Measurements from ENCODE around the gene F7. TPM values are rescaled to one million over a fixed set of nuclear protein-coding genes. Genes with fewer than 3 reads are reported as not detected.

Gene F7
- total RNA-seq, 1 donor from 2014 or later, result 0.85 TPM

GRCh38 chr13:113093580-113094409, 11.8 kb upstream of the F7 start:
- intact Hi-C loops (cut with DNase I), result no loop called here
- H3K36me3 ChIP-seq, result peaks cover 5 to 6% of the 10 kb centered on the region in 2 donors
- no peak overlapping the region for H3K27ac ChIP-seq
- no peaks in the 10 kb centered on the region for H3K4me1 ChIP-seq
- TF ChIP-seq, protein P1, sequence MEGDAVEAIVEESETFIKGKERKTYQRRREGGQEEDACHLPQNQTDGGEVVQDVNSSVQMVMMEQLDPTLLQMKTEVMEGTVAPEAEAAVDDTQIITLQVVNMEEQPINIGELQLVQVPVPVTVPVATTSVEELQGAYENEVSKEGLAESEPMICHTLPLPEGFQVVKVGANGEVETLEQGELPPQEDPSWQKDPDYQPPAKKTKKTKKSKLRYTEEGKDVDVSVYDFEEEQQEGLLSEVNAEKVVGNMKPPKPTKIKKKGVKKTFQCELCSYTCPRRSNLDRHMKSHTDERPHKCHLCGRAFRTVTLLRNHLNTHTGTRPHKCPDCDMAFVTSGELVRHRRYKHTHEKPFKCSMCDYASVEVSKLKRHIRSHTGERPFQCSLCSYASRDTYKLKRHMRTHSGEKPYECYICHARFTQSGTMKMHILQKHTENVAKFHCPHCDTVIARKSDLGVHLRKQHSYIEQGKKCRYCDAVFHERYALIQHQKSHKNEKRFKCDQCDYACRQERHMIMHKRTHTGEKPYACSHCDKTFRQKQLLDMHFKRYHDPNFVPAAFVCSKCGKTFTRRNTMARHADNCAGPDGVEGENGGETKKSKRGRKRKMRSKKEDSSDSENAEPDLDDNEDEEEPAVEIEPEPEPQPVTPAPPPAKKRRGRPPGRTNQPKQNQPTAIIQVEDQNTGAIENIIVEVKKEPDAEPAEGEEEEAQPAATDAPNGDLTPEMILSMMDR (IDR thresholded peaks at IDR 0.05), result no peak
- DNase-seq (ENCODE audit: low spot score in 2 of 2), result no peak
- no peak overlapping the region for H3K4me3 ChIP-seq
- H3K27me3 ChIP-seq, result no peaks in the 10 kb centered on the region
- no peaks in the 10 kb centered on the region for H3K9me3 ChIP-seq

DNA sequence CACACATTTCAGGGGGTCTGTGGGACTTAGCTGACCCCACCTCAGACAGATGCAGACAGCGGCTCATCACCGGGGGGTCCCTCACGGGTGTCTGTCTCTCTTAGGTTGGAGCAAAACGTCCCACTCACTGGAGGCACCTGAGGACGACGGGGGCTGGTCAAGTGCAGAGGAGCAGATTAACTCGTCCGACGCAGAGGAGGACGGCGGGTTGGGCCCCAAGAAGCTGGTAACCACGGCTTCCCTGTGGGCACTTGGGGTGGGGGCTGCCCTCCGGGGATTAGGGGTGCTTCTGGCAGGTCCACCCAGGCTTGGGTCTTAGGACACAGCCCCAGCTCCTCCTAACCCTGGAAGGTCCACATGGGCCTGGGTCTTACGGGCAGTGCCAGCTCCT, 11.2 kb upstream of the F7 start:
- no peaks in the 10 kb centered on the region for H3K4me1 ChIP-seq
- H3K4me3 ChIP-seq, result no peak overlapping the region
- no peaks in the 10 kb centered on the region for H3K27me3 ChIP-seq
- intact Hi-C loops (cut with DNase I), result no loop called here
- no peaks in the 10 kb centered on the region for H3K9me3 ChIP-seq
- DNase-seq (ENCODE audit: low spot score in 2 of 2), result no peak
- TF ChIP-seq, protein P1 (IDR thresholded peaks at IDR 0.05), result no peak
- H3K36me3 ChIP-seq, result peaks cover 5 to 6% of the 10 kb centered on the region in 2 donors
- H3K27ac ChIP-seq, result no peak overlapping the region

- no peaks in the 10 kb centered on the region for H3K4me1 ChIP-seq
- intact Hi-C loops (cut with DNase I), result no loop called here
- TF ChIP-seq, protein P1 (IDR thresholded peaks at IDR 0.05), result no peak
- no peaks in the 10 kb centered on the region for H3K36me3 ChIP-seq
- H3K9me3 ChIP-seq, result no peaks in the 10 kb centered on the region
- DNase-seq (ENCODE audit: low spot score in 2 of 2), result no peak
- H3K4me3 ChIP-seq, result no peak overlapping the region
- H3K27ac ChIP-seq, result no peak overlapping the region
- no peaks in the 10 kb centered on the region for H3K27me3 ChIP-seq
Observed at GRCh38 chr13:113095146-113096051, 10.2 kb upstream of the F7 start.

DNA sequence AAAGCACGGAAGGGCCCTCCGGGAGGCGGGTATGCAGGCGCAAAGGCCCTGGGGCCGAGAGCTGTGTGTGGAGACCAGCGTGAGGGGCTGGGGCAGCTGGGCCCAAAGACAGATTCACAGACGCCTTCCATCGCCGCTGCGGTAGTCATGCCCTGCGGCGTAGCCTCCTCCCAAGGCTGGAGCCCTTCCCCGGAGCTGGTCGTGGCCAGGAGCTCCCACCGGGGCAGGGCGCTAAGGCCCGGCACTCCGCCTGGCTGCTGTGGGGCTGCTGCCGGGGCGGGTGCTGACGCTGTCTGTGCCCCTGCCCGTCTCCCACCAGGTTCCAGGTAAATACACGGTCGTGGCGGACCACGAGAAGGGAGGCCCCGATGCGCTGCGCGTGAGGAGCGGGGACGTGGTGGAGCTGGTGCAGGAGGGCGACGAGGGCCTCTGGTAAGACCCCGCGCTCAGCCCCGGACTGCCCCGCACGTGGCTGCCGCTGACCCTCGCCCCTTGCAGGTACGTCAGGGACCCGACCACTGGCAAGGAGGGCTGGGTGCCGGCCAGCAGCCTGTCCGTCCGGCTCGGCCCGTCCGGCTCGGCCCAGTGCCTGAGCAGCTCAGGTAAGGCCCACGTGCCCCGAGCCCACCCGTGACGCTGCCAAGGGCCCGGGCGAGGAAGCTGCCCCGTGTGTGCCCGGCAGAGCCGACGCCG, 9.4 kb upstream of the F7 start:
- TF ChIP-seq, protein P1 (IDR thresholded peaks at IDR 0.05), result no peak
- H3K4me1 ChIP-seq, result no peaks in the 10 kb centered on the region
- no peaks in the 10 kb centered on the region for H3K9me3 ChIP-seq
- H3K4me3 ChIP-seq, result no peak overlapping the region
- DNase-seq (ENCODE audit: low spot score in 2 of 2), result no peak
- no peak overlapping the region for H3K27ac ChIP-seq
- no peaks in the 10 kb centered on the region for H3K27me3 ChIP-seq
- intact Hi-C loops (cut with DNase I), result no loop called here
- no peaks in the 10 kb centered on the region for H3K36me3 ChIP-seq

DNA sequence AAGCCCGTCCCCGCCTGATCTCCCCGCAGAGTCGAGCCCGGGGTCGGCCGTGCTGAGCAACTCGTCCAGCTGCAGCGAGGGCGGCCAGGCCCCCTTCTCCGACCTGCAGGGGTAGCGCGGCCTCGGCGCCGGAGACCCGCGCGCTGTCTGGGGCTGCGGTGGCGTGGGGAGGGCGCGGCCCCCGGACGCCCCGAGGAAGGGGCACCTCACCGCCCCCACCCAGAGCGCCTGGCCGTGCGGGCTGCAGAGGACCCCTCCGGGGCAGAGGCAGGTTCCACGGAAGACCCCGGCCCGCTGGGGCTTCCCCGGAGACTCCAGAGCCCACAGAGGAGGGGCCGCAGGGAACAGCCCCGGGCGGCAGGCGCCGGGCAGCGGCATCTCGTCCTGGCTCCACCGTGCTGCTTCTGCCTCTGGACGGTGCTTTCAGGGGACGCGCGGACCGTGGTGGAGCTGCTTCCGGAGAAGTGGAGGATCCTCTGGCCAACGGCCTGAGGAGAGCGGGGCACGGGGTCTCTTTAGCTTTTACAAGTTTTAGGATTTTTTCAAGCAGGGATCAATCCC, 8.8 kb upstream of the F7 start:
- Histone ChIP-seq H3K4me3 (no peak overlapping the region), H3K27ac (no peak overlapping the region), H3K9me3 (no peaks in the 10 kb centered on the region), H3K36me3 (no peaks in the 10 kb centered on the region), H3K27me3 (no peaks in the 10 kb centered on the region), H3K4me1 (no peaks in the 10 kb centered on the region)
- intact Hi-C loops (cut with DNase I), result no loop called here
- TF ChIP-seq, protein P1 (IDR thresholded peaks at IDR 0.05), result no peak
- no peak for DNase-seq (ENCODE audit: low spot score in 2 of 2)
